ENCODE results near the gene PDZK1. TPM values are rescaled to one million over a fixed set of nuclear protein-coding genes. Genes with fewer than 3 reads are reported as not detected.

PDZK1 gene
- under 0.01 and 0.26 TPM in 2 replicates for total RNA-seq

- FAIRE-seq (no peak), DNase-seq (ENCODE audit: low read depth) (no peak)
- no peak for TF ChIP-seq CTCF (IDR thresholded peaks at IDR 0.05; ENCODE audit: insufficient read depth, low read length, severe bottlenecking)
- Histone ChIP-seq H3K4me3 (ENCODE audit: low read depth, low read length) (no peak within 1 kb of the TSS), H3K36me3 (ENCODE audit: control insufficient read depth, insufficient read depth, low read length) (no peaks in the 10 kb centered on the region), H3K27me3 (ENCODE audit: control insufficient read depth, insufficient read depth, low read length) (no peaks in the 10 kb centered on the region)
These were observed at the start of gene PDZK1 for GRCh38 chr1:145707183-145707867. TSS of gene PDZK1 (minus strand) at chr1:145707368. CDS start at chr1:145688021, 19,347 bp downstream.

- Histone ChIP-seq H3K27me3 (ENCODE audit: control insufficient read depth, insufficient read depth, low read length) (no peaks in the 10 kb centered on the region), H3K4me3 (ENCODE audit: low read depth, low read length) (no peak overlapping the region), H3K36me3 (ENCODE audit: control insufficient read depth, insufficient read depth, low read length) (peaks cover 5% of the 10 kb centered on the region)
- DNase-seq (ENCODE audit: low read depth) (peak; percentile 61), FAIRE-seq (no peak)
- no peak for TF ChIP-seq CTCF (IDR thresholded peaks at IDR 0.05; ENCODE audit: insufficient read depth, low read length, severe bottlenecking)
These were observed 44.4 kb upstream of the PDZK1 start for GRCh38 chr1:145751491-145752037.

GRCh38 chr1:145750426-145750825 is 43.3 kb upstream of the PDZK1 start:
- TF ChIP-seq CTCF (IDR thresholded peaks at IDR 0.05; ENCODE audit: insufficient read depth, low read length, severe bottlenecking) = no peak
- DNase-seq (ENCODE audit: low read depth) (no peak), FAIRE-seq (no peak)
- Histone ChIP-seq H3K4me3 (ENCODE audit: low read depth, low read length) (no peak overlapping the region), H3K36me3 (ENCODE audit: control insufficient read depth, insufficient read depth, low read length) (peaks cover 5% of the 10 kb centered on the region), H3K27me3 (ENCODE audit: control insufficient read depth, insufficient read depth, low read length) (no peaks in the 10 kb centered on the region)

GRCh38 chr1:145747398-145748247 is 40.5 kb upstream of the PDZK1 start:
- TF ChIP-seq CTCF (IDR thresholded peaks at IDR 0.05; ENCODE audit: insufficient read depth, low read length, severe bottlenecking) = no peak
- Histone ChIP-seq H3K27me3 (ENCODE audit: control insufficient read depth, insufficient read depth, low read length) (no peaks in the 10 kb centered on the region), H3K4me3 (ENCODE audit: low read depth, low read length) (no peak overlapping the region), H3K36me3 (ENCODE audit: control insufficient read depth, insufficient read depth, low read length) (peaks cover 7% of the 10 kb centered on the region)
- DNase-seq (ENCODE audit: low read depth) (no peak), FAIRE-seq (peak; percentile 50)

GRCh38 chr1:145740269-145740668 is 33.1 kb upstream of the PDZK1 start:
- no peaks in the 10 kb centered on the region for H3K27me3 ChIP-seq (ENCODE audit: control insufficient read depth, insufficient read depth, low read length)
- DNase-seq (ENCODE audit: low read depth) (peak; percentile 76), FAIRE-seq (no peak)
- H3K36me3 ChIP-seq (ENCODE audit: control insufficient read depth, insufficient read depth, low read length) = peaks cover 3% of the 10 kb centered on the region
- H3K4me3 ChIP-seq (ENCODE audit: low read depth, low read length) = no peak overlapping the region
- TF ChIP-seq CTCF (IDR thresholded peaks at IDR 0.05; ENCODE audit: insufficient read depth, low read length, severe bottlenecking) = no peak
